DND-41 (cell line): ENCODE results near the gene TMC3.

ENCODE experiments used
- CTCF ChIP-seq: IDR thresholded peaks from 2 replicates; pipeline ENCODE4 v1.5.1; 2012; ENCODE audit warnings: borderline replicate concordance, low read length, moderate library complexity, mild to moderate bottlenecking; ENCODE audit not compliant: poor library complexity, severe bottlenecking; ENCODE audit errors: extremely low read depth
- EZH2 ChIP-seq: IDR thresholded peaks from 3 replicates; pipeline ENCODE4 v1.6.1; 2012; ENCODE audit warnings: borderline replicate concordance, low read depth, mild to moderate bottlenecking, moderate library complexity, low read length, inconsistent platforms; ENCODE audit not compliant: severe bottlenecking

- TF ChIP-seq CTCF (no peak), EZH2 (no peak)
These were observed 59.6 kb downstream of the TMC3 start for GRCh38 chr15:81314378-81314777.
